Cortex of kidney (tissue), 1 donor: ENCODE results near the gene FTSJ1.

Experiments used
- DNase-seq: peaks from one replicate; lab custom pipeline; 2025; lab: John Stamatoyannopoulos, UW

The FTSJ1 gene

DNA sequence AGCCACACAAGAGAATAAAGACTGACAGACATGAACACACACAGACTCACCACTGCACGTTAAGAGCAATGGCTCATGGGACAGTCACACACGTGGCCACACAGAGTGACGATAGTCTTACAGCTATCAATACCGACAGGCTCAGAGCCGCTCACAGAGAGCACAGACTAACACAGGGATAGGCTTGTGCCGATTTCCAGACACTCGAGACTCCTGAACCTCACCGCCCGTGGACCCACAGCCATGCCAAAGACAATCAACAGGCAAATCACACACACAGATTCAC, 5.2 kb upstream of the FTSJ1 start:
- DNase-seq = no peak

DNA sequence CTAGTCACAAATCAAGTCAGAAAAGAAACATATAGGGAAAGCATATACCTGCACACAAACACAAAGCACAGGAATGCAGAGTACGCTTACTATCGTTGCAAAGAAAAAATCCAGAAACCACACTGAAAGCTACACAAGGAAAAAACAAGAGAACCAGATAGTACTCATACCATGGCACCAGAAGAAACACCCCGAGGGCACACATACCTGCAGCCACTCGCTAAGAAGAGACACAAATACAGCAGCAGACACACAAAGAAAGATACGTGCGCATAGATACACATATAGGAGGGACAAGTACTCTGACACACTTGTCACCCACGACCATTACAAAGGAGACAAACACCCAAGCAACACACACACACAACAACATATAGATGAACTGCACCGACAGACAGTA, 4.5 kb upstream of the FTSJ1 start:
- DNase-seq = no peak

DNA sequence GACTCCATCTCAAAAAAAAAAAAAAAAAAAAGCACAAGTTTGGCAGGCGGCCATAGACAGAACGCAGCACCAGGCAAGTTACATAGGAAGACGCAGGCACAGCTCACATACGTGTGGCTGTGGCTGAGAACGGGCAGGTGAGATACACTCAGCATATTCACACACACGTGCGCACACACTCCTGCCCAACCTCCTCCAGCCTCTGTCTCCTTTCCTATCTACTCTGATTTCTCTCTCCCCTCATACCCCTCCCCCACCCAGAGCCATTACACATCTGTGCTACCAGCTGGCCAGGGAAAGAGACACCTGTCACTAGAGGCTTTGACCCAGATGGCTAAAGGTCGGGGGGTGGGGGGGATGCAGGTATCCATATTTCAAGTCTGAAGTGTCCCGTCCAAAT, 3.8 kb upstream of the FTSJ1 start:
- no peak for DNase-seq

DNA sequence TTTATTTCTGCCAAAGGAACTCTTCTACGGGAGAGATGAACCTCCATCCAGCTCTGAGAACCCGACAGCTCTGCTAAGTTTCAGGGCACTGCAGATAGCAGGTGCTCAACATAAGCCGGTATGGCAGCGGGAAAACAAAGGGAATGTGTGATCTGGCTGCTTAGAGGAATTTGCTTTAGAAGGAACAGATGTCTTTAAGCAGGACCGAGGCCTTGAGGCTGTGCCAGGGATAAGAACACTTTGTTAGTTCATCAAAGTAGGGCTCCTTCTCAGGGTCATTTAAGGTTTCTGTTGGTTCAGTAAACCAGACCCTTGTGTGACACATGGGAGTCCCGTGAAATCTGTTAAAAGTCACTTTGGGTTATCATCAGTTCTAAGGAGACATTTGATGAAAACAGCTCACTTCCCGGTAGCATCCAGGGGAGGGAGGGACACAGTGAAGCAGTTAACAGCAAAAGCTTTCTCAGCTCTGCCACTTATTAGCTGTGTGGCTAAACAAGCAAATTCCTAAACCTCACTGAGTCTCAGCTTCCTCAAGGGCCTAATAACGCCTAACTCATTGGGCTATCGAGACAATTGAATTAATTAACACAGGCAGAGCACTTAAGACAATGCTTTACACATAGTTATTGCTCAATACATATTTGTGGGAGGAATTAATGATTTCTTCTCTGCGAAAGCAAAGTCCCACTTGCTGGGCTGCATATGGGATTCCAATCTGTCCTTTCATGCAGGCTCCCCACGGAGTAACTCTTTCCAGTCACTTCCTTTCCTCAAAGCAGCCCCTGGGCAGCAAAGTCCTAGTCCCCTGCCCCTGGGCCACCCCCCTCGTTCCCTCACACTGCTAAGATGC, 2.9 kb upstream of the FTSJ1 start:
- no peak for DNase-seq

DNA sequence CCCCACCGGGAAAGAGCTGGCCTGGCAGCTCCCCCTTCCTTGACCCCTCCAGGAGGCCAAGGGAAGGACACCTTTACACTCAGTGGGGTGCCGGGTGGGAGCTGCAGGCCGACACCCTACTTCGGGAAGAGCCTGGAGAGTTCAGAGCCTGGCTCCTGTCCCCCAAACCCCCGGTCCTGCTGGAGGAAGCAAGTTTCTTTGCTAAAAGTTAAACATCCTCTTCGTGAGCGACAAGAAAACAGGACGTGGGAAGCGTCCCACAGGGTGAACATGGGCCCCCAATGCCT, 2.4 kb upstream of the FTSJ1 start:
- no peak for DNase-seq

DNA sequence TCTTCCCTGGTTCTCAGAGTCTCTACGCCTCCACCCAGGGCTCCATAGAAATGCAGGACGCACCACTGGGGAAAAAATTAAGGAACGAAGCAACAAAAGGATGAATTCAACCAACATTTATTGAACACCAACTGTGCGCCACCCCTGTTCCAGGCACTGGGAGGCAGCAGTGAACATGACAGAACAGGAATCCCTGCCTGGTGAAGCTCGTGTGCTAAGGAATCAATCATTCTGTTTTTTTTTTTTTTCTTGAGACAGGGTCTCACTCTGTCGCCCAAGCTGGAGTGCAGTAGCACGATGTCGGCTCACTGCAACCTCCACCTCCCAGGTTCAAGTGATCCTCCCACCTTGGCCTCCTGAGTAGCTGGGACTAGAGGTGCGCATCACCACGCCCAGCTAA, 1.9 kb upstream of the FTSJ1 start:
- no peak for DNase-seq

DNA sequence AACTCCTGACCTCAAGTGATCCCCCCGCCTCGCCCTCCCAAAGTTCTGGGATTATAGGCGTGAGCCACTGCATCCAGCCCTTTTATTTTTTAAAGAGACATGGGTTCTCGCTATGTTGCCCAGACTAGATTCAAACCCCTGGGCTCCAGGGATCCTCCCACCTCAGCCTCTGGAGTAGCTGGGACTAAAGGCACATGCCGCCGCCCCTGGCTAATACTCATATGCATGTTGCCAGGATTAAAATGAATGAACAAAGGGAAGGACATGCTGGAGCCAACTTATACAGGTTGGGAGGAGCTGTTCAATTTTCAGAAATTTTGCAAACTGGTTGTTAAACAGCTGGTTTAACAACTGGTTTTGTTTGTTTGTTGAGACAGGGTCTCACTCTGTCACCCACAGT, 1.4 kb upstream of the FTSJ1 start:
- no peak for DNase-seq

DNA sequence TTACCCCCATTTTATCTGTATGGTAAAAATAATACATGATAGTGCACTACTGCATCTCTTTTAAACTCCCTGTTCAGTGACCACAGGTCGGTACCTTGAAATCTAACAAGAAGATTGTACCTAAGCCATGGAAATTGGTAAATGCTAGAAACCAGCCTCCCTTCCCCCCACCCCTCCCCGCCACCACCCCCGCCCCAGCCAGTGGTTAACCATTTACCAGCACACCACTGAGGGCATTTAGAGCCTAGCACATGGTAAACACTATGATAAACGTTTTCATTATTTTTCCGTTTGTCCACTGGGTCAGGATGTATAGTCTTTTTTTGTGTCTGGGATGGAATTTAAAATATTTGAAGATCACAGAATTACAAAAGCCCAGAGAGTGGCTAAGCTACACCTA, 703 bp upstream of the FTSJ1 start:
- no peak for DNase-seq

DNA sequence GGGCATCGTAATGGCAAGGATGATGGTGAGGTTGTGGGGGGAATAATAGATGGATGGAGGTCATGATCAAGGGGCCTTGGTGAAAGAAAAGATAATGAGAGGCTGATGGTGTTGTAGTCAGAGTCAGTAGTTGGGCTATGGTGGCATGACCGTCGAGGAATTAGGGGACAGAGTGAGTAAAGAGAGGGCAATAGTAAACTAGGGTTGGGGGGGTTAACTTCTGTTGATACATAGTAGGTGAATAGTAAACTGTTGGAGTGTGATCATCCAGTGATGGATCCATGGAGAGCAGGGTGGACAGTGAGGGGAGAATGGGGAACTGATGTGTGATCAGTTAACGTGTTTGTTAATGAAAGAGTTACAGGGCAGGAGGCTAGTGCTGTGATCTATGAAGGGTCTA, 920 bp downstream of the FTSJ1 start:
- no peak for DNase-seq

DNA sequence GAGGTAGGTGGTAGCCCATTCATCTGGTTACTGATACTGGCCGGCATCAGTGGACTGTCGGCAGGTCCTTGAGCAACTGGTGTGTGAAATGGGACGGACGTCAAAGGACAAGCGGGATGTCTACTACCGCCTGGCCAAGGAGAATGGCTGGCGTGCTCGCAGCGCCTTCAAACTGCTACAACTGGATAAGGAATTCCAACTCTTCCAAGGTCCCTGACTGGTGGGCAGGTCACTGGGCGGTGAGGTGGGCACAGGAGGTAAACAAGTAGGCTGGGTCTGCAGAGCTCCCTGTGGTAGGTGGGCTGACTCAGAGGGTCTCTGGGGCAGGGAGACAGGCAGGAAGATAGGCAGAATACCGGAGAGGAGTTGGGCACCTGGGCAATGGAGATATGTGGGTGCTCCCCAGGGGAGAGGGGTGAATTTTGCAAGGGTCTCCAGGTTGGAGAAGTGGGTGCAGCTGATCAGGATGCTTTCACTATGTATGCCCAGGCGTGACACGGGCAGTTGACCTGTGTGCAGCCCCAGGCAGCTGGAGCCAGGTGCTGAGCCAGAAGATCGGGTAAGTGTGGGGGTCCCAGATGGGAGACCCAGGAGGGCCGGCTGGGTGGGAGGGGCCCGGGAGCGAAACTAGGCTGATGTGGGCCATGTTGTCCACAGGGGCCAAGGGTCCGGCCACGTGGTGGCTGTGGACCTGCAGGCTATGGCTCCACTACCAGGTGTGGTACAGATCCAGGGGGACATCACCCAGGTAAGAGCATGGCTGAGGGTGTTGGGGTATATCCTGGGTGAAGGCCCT, 2.2 kb downstream of the FTSJ1 start:
- no peak for DNase-seq

DNA sequence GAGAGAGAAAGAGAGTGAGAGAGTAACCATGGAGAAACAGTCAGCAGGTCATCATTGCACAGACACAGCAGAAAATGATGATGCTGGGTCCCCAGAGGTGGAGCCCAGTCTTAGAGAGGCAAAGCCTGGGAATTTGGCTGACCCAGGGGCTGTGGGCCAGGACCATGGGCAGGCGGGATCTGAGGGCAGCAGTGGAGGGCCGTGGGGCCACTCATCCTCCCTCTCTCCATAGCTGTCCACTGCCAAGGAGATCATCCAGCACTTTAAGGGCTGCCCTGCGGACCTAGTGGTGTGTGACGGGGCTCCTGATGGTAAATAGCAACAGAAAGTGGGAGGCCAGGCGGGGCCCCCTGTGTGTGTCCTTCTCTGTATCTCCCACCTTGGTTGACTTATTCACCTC, 2.8 kb downstream of the FTSJ1 start:
- no peak for DNase-seq

DNA sequence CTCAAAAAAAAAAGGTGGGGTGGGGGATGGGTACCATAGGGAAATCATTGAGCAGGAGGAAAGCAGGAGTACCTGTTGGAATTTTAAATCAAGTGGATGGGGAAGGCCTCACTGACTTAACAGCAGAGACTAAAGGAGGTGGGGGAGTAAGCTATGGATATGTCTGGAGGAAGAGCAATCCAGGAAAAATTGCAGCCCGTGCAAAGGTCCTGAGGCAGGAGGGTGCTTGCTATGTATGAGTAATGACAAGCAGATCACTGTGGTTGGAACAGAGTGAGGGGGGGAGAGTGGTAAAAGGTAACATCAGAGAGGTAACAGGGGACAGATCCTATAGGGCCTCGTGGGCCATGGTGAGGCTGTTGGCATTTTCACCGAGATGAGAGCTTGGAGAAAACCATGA, 4.1 kb downstream of the FTSJ1 start:
- DNase-seq = no peak

DNA sequence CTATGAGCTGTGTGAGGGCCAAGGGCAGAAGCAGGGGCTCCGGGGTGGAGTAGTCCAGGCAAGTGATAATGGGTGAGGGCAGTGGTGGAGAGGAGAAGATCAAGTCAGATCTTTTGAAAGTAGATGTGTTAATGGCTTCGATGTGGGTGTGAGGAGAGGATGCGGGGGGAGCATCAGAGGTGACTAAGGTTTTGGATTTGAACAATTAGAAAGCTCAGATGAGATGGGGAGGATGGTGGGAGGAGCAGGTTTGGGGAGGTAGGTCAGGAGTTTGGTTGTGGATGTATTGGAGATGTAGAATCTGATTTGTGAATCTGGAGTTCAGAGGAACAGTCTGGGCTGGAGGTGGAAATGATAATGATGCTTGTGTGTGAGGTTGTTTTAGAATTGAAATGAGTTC, 4.6 kb downstream of the FTSJ1 start:
- DNase-seq = no peak

DNA sequence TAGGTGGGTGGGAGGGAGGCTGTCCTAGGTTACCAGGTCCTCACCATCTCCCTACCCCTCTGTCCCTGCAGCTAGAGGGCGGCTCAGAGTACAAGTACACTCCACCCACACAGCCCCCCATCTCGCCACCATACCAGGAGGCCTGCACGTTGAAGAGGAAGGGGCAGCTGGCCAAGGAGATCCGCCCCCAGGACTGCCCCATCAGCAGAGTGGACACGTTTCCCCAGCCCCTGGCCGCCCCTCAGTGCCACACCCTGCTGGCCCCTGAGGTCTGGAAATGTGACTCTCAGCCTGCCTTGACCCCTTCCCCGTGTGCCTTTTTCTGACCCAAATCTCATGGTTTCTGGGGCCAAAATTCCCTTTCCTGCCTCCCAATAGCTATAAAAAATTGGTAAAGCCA, 6.5 kb downstream of the FTSJ1 start:
- DNase-seq = no peak

DNA sequence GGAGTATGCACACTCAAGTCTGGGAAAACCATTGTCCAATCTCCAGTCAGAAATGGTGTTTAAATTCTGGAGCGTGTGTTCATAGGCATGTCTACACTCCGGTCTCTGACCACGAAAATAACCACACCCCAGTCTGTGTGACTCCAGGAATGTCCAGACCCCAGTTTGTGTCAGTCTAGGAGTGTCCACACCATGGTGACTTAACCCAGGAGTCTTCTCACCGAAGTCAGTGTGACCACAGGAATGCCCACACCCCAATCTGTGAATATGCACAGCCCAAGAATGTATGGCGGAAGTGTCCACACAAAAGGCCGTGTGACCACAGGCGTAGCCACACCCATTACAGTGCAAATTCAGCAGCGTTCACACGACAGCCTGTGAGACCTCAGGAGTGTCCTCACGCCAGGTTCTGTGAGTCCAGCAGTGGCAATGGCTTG, 11.4 kb downstream of the FTSJ1 start:
- DNase-seq = no peak

DNA sequence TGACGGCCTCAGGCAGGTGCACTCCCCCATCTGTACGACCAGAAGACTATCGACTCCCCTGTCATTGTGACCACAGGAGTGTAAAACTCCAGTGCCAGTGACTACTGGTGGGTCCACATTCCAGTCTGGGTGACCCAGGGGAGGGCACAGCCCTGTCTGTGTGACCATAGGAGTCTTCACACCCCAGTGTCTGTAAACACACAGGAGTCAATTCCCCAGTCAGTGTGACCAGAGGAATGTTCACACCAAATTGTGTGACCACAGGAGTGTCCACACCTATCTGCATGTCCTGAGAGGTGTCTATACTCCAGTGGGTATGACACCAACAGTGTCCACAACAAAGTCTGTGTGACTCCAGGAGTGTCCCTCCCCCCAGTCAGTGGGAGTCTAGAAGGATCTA, 12.0 kb downstream of the FTSJ1 start:
- no peak for DNase-seq

DNA sequence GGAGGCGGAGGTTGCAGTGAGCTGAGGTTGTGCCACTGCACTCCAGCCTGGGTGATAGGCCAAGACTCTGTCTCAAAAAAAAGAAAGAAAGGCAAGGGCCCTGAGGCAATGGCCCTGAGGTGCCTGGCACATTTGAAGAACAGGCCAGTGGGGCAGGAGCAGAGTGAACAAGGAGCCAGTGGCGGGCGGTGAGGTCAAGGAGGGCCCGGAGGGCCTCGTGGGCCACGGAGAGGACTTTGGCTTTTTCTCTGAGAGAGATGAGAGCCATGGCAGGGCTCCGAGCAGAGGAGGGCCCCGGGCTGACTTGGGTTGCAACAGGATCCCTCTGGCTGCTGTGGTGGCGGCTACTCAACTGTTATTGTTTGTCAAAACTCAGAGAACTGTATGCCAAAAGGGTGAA, 13.3 kb downstream of the FTSJ1 start:
- no peak for DNase-seq

DNA sequence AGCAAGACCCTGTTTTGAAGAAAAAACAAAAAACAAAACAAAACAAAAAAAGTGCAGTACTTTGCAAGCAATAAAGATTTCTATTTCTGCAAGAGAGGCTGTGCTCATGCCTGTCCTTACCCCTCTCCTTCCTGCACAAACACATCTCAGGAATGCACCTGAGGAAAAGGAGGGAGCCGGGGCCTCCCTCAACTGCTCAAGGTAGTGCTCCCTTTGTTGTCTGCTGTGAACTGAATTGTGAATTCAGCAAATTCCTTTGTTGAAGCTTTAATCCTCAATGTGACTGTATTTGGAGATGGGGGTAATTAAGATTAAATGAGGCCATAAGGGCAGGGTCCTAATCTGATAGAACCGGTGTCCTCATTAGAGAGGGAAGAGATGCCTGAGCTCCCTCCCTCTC, 13.9 kb downstream of the FTSJ1 start:
- no peak for DNase-seq

DNA sequence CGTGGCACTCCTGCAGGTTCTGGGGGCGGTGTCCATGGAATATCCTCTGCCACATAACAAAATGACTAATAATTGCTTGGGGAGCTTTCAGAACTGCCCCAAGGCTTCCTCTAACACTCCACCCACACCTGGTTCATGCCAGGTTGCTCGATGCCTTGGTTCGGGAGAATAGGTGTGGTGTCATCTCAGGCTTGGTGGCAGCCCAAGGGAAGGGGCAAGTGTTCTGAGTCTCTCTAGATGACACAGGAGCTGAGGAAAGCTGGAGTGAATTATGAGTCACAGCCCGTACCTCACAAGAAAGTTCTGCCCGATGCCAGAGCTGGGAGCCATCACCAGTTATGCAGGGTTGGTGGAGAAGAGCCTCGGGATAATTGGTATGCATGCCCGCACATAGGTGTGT, 14.7 kb downstream of the FTSJ1 start:
- DNase-seq = no peak

DNA sequence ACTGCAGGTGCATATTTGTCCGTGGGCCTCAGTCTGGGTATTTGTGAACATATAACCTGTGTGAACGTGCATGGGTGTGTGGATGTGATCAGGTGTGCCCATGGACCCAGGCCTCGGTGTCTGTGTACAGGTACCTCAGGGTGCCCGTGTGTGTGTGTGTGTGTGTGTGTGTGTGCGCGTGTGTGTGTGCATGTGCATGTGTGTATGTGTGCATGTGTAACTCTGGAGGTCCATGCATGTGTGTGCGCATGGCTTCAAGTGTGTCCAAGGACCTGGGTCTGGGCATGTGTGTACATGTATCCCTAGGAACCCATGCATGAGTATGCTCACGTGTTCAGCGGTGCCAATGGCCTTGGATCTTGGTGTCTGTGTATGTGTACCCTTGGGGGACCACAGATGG, 15.8 kb downstream of the FTSJ1 start:
- no peak for DNase-seq

DNA sequence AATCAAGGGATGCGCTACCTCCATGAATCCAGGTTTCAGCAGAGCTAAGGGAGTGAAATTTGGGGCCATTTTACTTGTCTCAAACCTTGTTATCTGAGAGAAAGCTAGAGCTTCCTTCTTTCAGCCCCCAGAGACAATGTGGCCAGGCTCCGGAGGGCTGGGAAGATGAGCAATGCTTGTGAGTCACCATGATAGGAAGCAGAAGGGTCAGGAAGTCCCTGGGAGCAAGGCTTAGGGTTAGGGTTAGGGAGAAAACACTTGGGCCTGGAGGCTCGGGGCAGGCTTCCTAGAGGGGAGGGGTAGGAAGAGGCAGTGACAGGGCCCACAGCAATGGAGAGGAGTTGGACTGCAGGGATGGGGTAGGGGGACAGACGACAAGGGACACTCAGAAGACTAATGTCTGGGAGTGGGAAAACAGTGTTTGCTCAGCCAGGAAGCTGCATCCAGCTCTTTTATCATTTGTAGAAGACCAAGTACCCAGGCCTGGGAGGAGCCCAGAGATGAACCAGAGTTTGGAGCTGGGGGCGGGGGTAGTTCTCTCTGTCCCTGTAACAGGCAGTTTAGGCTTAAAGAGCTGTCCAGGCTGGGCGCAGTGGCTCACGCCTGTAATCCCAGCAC, 16.4 kb downstream of the FTSJ1 start:
- DNase-seq = no peak

DNA sequence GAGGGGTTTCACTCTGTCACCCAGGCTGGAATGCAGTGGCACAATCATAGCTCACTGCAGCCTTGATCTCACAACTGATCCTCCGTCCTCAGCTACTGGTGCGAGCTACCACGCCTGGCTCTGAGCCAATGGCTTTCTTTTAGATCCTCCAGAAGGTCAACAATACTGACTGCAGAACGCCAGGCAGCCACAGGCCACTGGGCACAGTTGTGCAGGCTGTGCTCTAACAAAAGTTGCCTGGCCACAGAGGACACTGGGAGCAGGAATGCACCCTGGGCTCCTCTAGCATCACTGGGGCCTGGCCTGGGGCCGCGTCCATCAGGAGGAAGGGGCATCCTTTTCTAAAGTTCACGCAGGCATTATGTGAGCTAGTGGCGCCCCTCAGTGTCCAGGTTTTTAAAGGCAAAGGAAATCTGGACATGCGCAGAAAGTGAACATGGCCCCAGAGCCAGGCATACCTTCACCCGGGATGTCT, 17.9 kb downstream of the FTSJ1 start:
- no peak for DNase-seq

DNA sequence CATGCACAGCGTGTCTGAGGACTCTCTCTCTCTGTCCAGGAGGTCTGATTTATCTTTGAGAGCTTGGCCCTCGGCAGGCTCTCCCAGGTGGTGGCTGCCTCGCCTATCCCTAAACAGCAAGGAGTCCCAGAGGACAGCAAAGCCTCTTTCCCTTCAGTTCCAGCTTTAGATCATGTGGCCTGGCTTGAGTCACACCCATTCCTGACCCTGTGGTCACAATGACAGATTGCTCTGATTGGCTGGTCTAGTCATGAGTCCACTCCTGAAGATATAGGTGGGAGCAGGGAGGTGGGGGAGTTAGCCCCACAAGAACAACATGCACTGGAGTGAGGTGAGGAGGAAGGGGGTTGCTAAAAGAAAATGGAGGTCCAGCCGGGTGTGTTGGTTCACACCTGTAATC, 20.7 kb downstream of the FTSJ1 start:
- DNase-seq = no peak
